ENCODE data around the gene COMT. TPM values are rescaled to one million over a fixed set of nuclear protein-coding genes. Genes with fewer than 3 reads are reported as not detected.

COMT gene
- total RNA-seq, 2 donors from 2014 or later = 26.6 to 27.8 TPM

DNA sequence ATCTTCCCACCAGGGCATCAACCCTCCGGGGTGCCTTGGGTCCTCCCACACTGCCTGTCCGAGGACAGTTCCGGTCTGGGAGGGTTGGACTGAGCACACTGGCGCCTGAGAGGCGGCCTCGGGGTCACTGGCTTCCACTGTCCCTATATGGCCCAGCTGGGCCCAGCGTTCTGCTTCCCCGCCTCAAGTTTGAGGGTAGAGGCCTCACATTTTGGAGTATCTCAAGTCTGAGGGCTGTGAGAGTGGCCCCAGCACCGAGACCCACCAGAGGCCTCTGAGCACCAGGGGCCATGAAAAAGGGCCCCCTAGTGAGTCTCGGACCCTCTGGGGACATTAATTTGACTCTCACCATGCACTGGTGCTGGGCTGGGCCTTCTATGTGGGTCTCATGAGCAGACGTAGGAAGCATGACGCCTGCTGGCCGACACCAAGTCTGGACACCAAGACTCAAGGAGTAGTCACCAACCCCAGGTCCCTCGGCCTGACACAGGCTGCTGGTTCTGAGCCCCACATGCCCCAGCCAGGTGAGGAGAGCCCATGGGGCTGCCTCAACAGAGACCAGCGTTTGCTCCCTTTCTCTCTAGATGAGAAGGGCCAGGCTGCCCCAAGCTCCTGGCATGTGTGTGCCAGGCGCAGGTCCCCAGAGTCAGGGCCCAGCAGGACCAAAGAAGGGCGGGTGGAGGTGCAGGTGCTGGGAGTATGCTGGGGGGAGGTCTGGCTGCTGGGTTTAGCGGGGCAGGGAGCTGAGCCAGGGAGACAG is 47.6 kb downstream of the COMT start:
- 90 to 93% methylated on average over 12 to 18 of the region's 18 CpGs for WGBS, 2 experiments (ENCODE audit: insufficient coverage in 1 of 2, insufficient read length in 1 of 2)
- Mint-ChIP-seq H3K27me3 (ENCODE audit: insufficient read depth) (peaks cover 1% of the 10 kb centered on the region), H3K4me3 (no peak overlapping the region), H3K9me3 (no peaks in the 10 kb centered on the region), H3K27ac (no peak overlapping the region), H3K36me3 (ENCODE audit: low read depth) (no peaks in the 10 kb centered on the region), H3K4me1 (peaks cover 2% of the 10 kb centered on the region)
- H3K27me3 ChIP-seq (ENCODE audit: control insufficient read depth, insufficient read depth, low read length, poor library complexity, severe bottlenecking) = no peaks in the 10 kb centered on the region
- no peak overlapping the region for H3K27ac ChIP-seq (ENCODE audit: low read depth, low read length)
- TF ChIP-seq CTCF (conservative IDR thresholded peaks at IDR 0.05) = no peak
- H3K4me3 ChIP-seq (ENCODE audit: low read length) = no peak overlapping the region
- H3K36me3 ChIP-seq (ENCODE audit: control insufficient read depth, insufficient read depth, low read length) = no peaks in the 10 kb centered on the region
- H3K9ac ChIP-seq (ENCODE audit: extremely low read depth, low read length, poor library complexity, severe bottlenecking) = no peak overlapping the region
- H3K9me3 ChIP-seq (ENCODE audit: control insufficient read depth, low read length) = no peaks in the 10 kb centered on the region
- DNase-seq = no peak
- peaks cover 6% of the 10 kb centered on the region for H3K4me1 ChIP-seq (ENCODE audit: control insufficient read depth, insufficient read depth, low read length)

DNA sequence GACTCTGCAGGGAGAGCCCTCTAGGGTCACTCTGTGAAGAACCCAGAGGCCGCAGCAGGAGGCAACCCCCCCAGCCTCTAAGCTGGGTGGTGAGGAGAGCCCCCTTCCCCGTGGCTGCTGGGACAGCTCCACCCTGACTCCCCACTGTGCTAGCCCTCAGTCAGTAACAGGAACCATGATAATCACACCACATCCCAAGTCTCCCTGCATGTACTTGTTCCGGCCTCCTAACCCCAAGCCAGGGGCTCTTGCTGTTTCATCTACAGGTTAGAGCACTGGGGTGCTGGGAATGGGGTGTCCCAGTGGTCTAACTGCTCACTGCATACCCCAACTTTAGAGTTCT is 48.1 kb downstream of the COMT start:
- Mint-ChIP-seq H3K27ac (no peak overlapping the region), H3K27me3 (ENCODE audit: insufficient read depth) (peaks cover 1% of the 10 kb centered on the region), H3K4me1 (peaks cover 2% of the 10 kb centered on the region), H3K36me3 (ENCODE audit: low read depth) (no peaks in the 10 kb centered on the region), H3K4me3 (no peak overlapping the region), H3K9me3 (no peaks in the 10 kb centered on the region)
- peaks cover 6% of the 10 kb centered on the region for H3K4me1 ChIP-seq (ENCODE audit: control insufficient read depth, insufficient read depth, low read length)
- H3K9ac ChIP-seq (ENCODE audit: extremely low read depth, low read length, poor library complexity, severe bottlenecking) = no peak overlapping the region
- no peak overlapping the region for H3K4me3 ChIP-seq (ENCODE audit: low read length)
- H3K27me3 ChIP-seq (ENCODE audit: control insufficient read depth, insufficient read depth, low read length, poor library complexity, severe bottlenecking) = no peaks in the 10 kb centered on the region
- TF ChIP-seq CTCF (conservative IDR thresholded peaks at IDR 0.05) = no peak
- no peak overlapping the region for H3K27ac ChIP-seq (ENCODE audit: low read depth, low read length)
- no peak for DNase-seq
- WGBS, 2 experiments (ENCODE audit: insufficient coverage in 1 of 2, insufficient read length in 1 of 2) = 75% methylated on average over 3 of the region's 3 CpGs; no CpG with 5 or more reads in 1 of the 2 experiments
- no peaks in the 10 kb centered on the region for H3K9me3 ChIP-seq (ENCODE audit: control insufficient read depth, low read length)
- H3K36me3 ChIP-seq (ENCODE audit: control insufficient read depth, insufficient read depth, low read length) = no peaks in the 10 kb centered on the region

DNA sequence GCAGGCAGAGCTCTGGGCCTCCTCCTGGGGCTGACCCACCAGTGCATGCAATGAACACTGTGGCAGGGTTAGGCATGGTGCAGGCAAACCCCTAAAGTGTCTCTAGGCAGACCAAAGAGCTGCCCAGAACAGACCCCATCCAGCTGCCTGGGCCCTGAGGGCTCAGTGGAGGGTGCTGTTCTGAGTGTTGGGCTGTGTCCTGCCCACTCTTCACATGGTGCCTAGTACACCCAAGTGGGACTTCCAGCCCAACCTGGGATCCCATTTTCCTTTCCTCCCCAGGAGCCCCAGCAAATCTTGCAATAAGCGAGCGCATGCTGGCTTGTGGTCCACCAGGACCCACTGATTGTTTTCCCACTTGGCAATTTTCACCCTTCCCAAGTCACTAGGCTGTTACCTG is 48.6 kb downstream of the COMT start:
- 90% methylated on average over 2 of the region's 2 CpGs; no CpG with 5 or more reads in 1 of the 2 experiments for WGBS, 2 experiments (ENCODE audit: insufficient coverage in 1 of 2, insufficient read length in 1 of 2)
- H3K4me3 Mint-ChIP-seq = no peak overlapping the region

More for the DNA sequence above, 48.6 kb downstream of the COMT start:
- Mint-ChIP-seq H3K36me3 (ENCODE audit: low read depth) (no peaks in the 10 kb centered on the region), H3K4me1 (no peaks in the 10 kb centered on the region), H3K27ac (no peak overlapping the region), H3K27me3 (ENCODE audit: insufficient read depth) (peaks cover 1% of the 10 kb centered on the region), H3K9me3 (no peaks in the 10 kb centered on the region)
- H3K4me3 ChIP-seq (ENCODE audit: low read length) = no peak overlapping the region
- no peak overlapping the region for H3K9ac ChIP-seq (ENCODE audit: extremely low read depth, low read length, poor library complexity, severe bottlenecking)
- H3K27ac ChIP-seq (ENCODE audit: low read depth, low read length) = no peak overlapping the region
- H3K4me1 ChIP-seq (ENCODE audit: control insufficient read depth, insufficient read depth, low read length) = peaks cover 6% of the 10 kb centered on the region
- no peaks in the 10 kb centered on the region for H3K36me3 ChIP-seq (ENCODE audit: control insufficient read depth, insufficient read depth, low read length)
- no peak for DNase-seq
- no peak for TF ChIP-seq CTCF (conservative IDR thresholded peaks at IDR 0.05)
- no peaks in the 10 kb centered on the region for H3K9me3 ChIP-seq (ENCODE audit: control insufficient read depth, low read length)
- no peaks in the 10 kb centered on the region for H3K27me3 ChIP-seq (ENCODE audit: control insufficient read depth, insufficient read depth, low read length, poor library complexity, severe bottlenecking)

All from endodermal cell (in vitro differentiated cells).